ENCODE data around the gene ENOX2. TPM values are rescaled to one million over a fixed set of nuclear protein-coding genes. Genes with fewer than 3 reads are reported as not detected.

The ENOX2 gene
- total RNA-seq, 1 experiment from 2014 or later = 12.9 TPM

- TF ChIP-seq CTCF (IDR thresholded peaks at IDR 0.05 in 2 of 3, conservative IDR thresholded peaks at IDR 0.05 in 1 of 3; ENCODE audit: borderline replicate concordance in 1 of 3, insufficient read depth in 1 of 3, low read depth in 2 of 3, low read length in 2 of 3) (no peak), ELF1 (IDR thresholded peaks at IDR 0.05; ENCODE audit: borderline replicate concordance, low read depth) (no peak)
Measured at GRCh38 chrX:130647468-130647867, 255.5 kb downstream of the ENOX2 start (continued).

- ChIA-PET CTCF (no interaction called here), RAD21 (ENCODE audit: low non-redundant PET in 1 of 2, low total read pairs in 2 of 2, uncharacterized antibody in 2 of 2, unreplicated experiment in 2 of 2) (no interaction called here), POLR2A (no interaction called here)
- TF ChIP-seq CTCF (IDR thresholded peaks at IDR 0.05 in 2 of 3, conservative IDR thresholded peaks at IDR 0.05 in 1 of 3; ENCODE audit: borderline replicate concordance in 1 of 3, insufficient read depth in 1 of 3, low read depth in 2 of 3, low read length in 2 of 3) (no peak), ATF3 (IDR thresholded peaks at IDR 0.05) (no peak), JUND (IDR thresholded peaks at IDR 0.05) (no peak)
- Histone ChIP-seq H4K20me1 (ENCODE audit: insufficient read depth) (no peaks in the 10 kb centered on the region), H3K79me2 (ENCODE audit: insufficient read depth, low read length) (no peaks in the 10 kb centered on the region), H3K9ac (ENCODE audit: low read length) (no peak overlapping the region), H3K4me3 (replicated peaks in 1 of 2; ENCODE audit: low read depth in 1 of 2, low read length in 2 of 2) (no peak overlapping the region), H2AFZ (ENCODE audit: low read depth, low read length, poor library complexity, severe bottlenecking) (no peak overlapping the region), H3K4me2 (ENCODE audit: low read length) (no peak overlapping the region), H3K9me3 (ENCODE audit: control insufficient read depth in 1 of 2, insufficient read depth in 1 of 2, low read depth in 1 of 2, low read length in 2 of 2) (no peaks in the 10 kb centered on the region), H3K36me3 (ENCODE audit: control insufficient read depth in 1 of 2, insufficient read depth in 2 of 2, low read length in 2 of 2) (no peaks in the 10 kb centered on the region), H3K27ac (ENCODE audit: low read depth, low read length) (no peak overlapping the region), H3K9me2 (ENCODE audit: insufficient read depth) (no peaks in the 10 kb centered on the region), H3K4me1 (ENCODE audit: control insufficient read depth in 1 of 2, insufficient read depth in 2 of 2, low read length in 2 of 2) (no peaks in the 10 kb centered on the region), H3K27me3 (ENCODE audit: insufficient read depth, low read length) (no peaks in the 10 kb centered on the region)
- no peak for ATAC-seq
- intact Hi-C loops (cut with micrococcal nuclease) = no loop called here
- BruUV-seq (replicated peaks) = no TSS peak
- no peak for DNase-seq (ENCODE audit: low read depth, low spot score)
Measured at GRCh38 chrX:130645955-130646583, 256.9 kb downstream of the ENOX2 start.

Measured in HCT116 (cell line).